ENCODE data around the gene EPHB4. TPM values are rescaled to one million over a fixed set of nuclear protein-coding genes. Genes with fewer than 3 reads are reported as not detected.

The EPHB4 gene
- total RNA-seq, 1 experiment from 2014 or later = 192 TPM

DNA sequence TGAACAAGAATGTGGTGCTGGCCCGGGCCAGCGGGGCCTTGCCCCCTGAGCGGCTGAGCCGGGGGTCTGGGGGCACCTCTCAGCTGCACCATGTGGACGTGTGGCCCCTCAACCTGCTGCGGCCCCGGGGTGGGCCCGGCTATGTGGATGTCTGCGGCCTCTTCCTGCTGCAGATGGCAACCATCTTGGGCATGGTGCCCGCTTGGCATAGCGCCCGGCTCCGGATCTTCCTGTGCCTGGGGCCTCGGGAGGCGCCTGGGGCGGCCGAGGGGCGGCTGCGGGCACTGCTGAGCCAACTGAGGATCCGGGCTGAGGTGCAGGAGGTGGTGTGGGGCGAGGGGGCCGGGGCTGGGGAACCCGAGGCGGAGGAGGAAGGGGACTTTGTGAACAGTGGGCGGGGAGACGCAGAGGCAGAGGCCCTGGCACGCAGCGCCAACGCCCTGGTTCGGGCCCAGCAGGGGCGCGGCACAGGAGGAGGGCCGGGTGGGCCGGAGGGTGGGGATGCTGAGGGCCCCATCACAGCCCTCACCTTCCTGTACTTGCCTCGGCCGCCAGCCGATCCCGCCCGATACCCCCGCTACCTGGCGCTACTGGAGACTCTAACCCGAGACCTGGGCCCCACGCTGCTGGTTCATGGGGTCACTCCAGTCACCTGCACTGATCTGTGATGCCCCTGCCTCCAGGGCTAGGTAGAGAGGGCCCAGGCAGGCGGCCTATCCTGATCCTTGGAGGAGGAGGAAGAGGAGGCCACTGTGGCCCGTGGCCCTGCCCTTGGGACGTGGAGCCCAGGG lies 38.8 kb upstream of the EPHB4 start:
- ATAC-seq (no peak), DNase-seq (ENCODE audit: low read depth, low spot score) (no peak)
- in situ Hi-C loops (cut with HindIII; ENCODE audit: low pct_unique_long_range_greater_than_20kb, low sequenced_read_pairs) (no loop called here), intact Hi-C loops (cut with micrococcal nuclease; ENCODE audit: unreplicated experiment) (no loop called here)
- TF ChIP-seq, protein P1, sequence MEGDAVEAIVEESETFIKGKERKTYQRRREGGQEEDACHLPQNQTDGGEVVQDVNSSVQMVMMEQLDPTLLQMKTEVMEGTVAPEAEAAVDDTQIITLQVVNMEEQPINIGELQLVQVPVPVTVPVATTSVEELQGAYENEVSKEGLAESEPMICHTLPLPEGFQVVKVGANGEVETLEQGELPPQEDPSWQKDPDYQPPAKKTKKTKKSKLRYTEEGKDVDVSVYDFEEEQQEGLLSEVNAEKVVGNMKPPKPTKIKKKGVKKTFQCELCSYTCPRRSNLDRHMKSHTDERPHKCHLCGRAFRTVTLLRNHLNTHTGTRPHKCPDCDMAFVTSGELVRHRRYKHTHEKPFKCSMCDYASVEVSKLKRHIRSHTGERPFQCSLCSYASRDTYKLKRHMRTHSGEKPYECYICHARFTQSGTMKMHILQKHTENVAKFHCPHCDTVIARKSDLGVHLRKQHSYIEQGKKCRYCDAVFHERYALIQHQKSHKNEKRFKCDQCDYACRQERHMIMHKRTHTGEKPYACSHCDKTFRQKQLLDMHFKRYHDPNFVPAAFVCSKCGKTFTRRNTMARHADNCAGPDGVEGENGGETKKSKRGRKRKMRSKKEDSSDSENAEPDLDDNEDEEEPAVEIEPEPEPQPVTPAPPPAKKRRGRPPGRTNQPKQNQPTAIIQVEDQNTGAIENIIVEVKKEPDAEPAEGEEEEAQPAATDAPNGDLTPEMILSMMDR (IDR thresholded peaks at IDR 0.05) = no peak
- no peak for TF ChIP-seq SIN3A (IDR thresholded peaks at IDR 0.05; ENCODE audit: borderline replicate concordance, insufficient read depth, low read depth, low read length)
- POLR2A ChIA-PET = interaction anchor here (0.5 kb wide), 1 partner anchor 29 kb away, joined by 12 read pairs; no protein-coding TSS in a partner anchor
- CTCF ChIA-PET = no interaction called here
- H3K27me3 ChIP-seq (ENCODE audit: control insufficient read depth, insufficient read depth, low read length) = no peaks in the 10 kb centered on the region
- H3K4me1 ChIP-seq (ENCODE audit: control insufficient read depth, insufficient read depth, low read length) = peaks cover 10% of the 10 kb centered on the region
- no peak overlapping the region for H3K27ac ChIP-seq (ENCODE audit: low read length)
- peaks cover 2% of the 10 kb centered on the region; the same call in 1 of the 2 replicates for H3K36me3 ChIP-seq (ENCODE audit: control insufficient read depth, insufficient read depth, low read length)
- BruUV-seq (replicated peaks) = TSS peak; percentile 83
- no peaks in the 10 kb centered on the region for H3K9me3 ChIP-seq (ENCODE audit: control insufficient read depth, insufficient read depth, low read depth, low read length)
- no peak overlapping the region for H3K4me3 ChIP-seq (ENCODE audit: low read depth in 2 of 2, low read length in 2 of 2)

DNA sequence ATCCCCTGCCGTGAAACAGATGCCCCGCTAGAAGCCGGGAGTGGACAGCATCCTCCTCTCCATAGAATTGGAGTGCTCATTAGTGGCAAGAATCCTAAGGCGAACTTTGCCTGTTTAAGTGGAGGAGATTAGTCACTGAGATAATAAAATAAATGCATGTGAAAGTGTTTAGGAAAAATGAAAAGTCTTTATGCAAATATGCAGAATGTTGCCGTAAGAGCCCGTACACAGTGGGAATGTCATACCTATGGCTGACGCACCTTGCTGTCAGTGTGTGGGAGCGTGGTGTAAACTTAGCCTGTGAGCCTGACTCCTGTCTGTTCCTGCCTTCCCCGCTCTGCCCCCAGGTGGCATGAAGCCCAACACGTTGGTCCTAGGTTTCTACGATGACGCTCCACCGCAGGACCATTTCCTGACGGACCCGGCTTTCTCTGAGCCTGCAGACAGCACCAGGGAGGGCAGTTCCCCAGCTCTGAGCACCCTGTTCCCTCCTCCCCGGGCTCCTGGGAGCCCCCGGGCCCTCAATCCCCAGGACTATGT lies 38.1 kb upstream of the EPHB4 start:
- POLR2A ChIA-PET = no interaction called here
- H3K36me3 ChIP-seq (ENCODE audit: control insufficient read depth, insufficient read depth, low read length) = peaks cover 2% of the 10 kb centered on the region; the same call in 1 of the 2 replicates
- DNase-seq (ENCODE audit: low read depth, low spot score) = no peak
- TF ChIP-seq, protein P2, sequence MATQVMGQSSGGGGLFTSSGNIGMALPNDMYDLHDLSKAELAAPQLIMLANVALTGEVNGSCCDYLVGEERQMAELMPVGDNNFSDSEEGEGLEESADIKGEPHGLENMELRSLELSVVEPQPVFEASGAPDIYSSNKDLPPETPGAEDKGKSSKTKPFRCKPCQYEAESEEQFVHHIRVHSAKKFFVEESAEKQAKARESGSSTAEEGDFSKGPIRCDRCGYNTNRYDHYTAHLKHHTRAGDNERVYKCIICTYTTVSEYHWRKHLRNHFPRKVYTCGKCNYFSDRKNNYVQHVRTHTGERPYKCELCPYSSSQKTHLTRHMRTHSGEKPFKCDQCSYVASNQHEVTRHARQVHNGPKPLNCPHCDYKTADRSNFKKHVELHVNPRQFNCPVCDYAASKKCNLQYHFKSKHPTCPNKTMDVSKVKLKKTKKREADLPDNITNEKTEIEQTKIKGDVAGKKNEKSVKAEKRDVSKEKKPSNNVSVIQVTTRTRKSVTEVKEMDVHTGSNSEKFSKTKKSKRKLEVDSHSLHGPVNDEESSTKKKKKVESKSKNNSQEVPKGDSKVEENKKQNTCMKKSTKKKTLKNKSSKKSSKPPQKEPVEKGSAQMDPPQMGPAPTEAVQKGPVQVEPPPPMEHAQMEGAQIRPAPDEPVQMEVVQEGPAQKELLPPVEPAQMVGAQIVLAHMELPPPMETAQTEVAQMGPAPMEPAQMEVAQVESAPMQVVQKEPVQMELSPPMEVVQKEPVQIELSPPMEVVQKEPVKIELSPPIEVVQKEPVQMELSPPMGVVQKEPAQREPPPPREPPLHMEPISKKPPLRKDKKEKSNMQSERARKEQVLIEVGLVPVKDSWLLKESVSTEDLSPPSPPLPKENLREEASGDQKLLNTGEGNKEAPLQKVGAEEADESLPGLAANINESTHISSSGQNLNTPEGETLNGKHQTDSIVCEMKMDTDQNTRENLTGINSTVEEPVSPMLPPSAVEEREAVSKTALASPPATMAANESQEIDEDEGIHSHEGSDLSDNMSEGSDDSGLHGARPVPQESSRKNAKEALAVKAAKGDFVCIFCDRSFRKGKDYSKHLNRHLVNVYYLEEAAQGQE (IDR thresholded peaks at IDR 0.05; ENCODE audit: insufficient read depth in 1 of 2, low read depth in 2 of 2, low read length in 1 of 2) = no peak
- TF ChIP-seq SIN3A (IDR thresholded peaks at IDR 0.05; ENCODE audit: borderline replicate concordance, insufficient read depth, low read depth, low read length) (no peak), POLR2AphosphoS5 (IDR thresholded peaks at IDR 0.05; ENCODE audit: low read depth, low read length) (no peak), TCF7L2 (IDR thresholded peaks at IDR 0.05; ENCODE audit: low read depth, low read length) (no peak)
- TF ChIP-seq, protein P1 (IDR thresholded peaks at IDR 0.05) = no peak
- H3K4me3 ChIP-seq (ENCODE audit: low read depth in 2 of 2, low read length in 2 of 2) = no peak overlapping the region
- peaks cover 10% of the 10 kb centered on the region for H3K4me1 ChIP-seq (ENCODE audit: control insufficient read depth, insufficient read depth, low read length)
- CTCF ChIA-PET = no interaction called here
- no peaks in the 10 kb centered on the region for H3K27me3 ChIP-seq (ENCODE audit: control insufficient read depth, insufficient read depth, low read length)
- peak; percentile 31 for ATAC-seq
- no peak overlapping the region for H3K27ac ChIP-seq (ENCODE audit: low read length)
- in situ Hi-C loops (cut with HindIII; ENCODE audit: low pct_unique_long_range_greater_than_20kb, low sequenced_read_pairs) = no loop called here
- intact Hi-C loops (cut with micrococcal nuclease; ENCODE audit: unreplicated experiment) = no loop called here
- H3K9me3 ChIP-seq (ENCODE audit: control insufficient read depth, insufficient read depth, low read depth, low read length) = no peaks in the 10 kb centered on the region
- BruUV-seq (replicated peaks) = no TSS peak

Data from Panc1 (cell line).